ENCODE measurements around the gene SYNJ2.

- no peak for TF ChIP-seq CTCF (IDR thresholded peaks at IDR 0.05)
- no peak for TF ChIP-seq REST (IDR thresholded peaks at IDR 0.05; ENCODE audit: insufficient read depth in 1 of 2, low read depth in 2 of 2, low read length in 1 of 2)
- TF ChIP-seq POLR2AphosphoS5 (IDR thresholded peaks at IDR 0.05; ENCODE audit: low read depth, low read length) = no peak
- TF ChIP-seq TCF7L2 (IDR thresholded peaks at IDR 0.05; ENCODE audit: low read depth, low read length) = no peak
- no peak for TF ChIP-seq SIN3A (IDR thresholded peaks at IDR 0.05; ENCODE audit: borderline replicate concordance, insufficient read depth, low read depth, low read length)
These were observed 32.3 kb downstream of the SYNJ2 start for GRCh38 chr6:158013904-158014504.
